OCI-M1 (cell line): ENCODE results near the gene TOMM7.
"Not testable (repeated sequence)": the region's sequence is repeated elsewhere in the genome, so short reads cannot be mapped to it uniquely, and the experiment has no call there.

Experiments used
- DNase-seq: peaks from one replicate; lab custom pipeline; 2025; lab: John Stamatoyannopoulos, UW

TOMM7 gene

GRCh38 chr7:22821702-22822485, 755 bp downstream of the TOMM7 start:
- DNase-seq: peak; percentile 14

- DNase-seq: no peak
These were observed 3.2 kb downstream of the TOMM7 start for GRCh38 chr7:22819476-22819875.

- DNase-seq: peak; percentile 16
These were observed 8.1 kb downstream of the TOMM7 start for GRCh38 chr7:22814261-22815208.

GRCh38 chr7:22812353-22812752, 10.3 kb downstream of the TOMM7 start:
- DNase-seq: no peak

GRCh38 chr7:22811746-22812280, 10.8 kb downstream of the TOMM7 start:
- DNase-seq: no peak

- no peak for DNase-seq
These were observed 11.8 kb downstream of the TOMM7 start for GRCh38 chr7:22810843-22811242.

GRCh38 chr7:22809902-22810642, 12.6 kb downstream of the TOMM7 start:
- DNase-seq: no peak

- DNase-seq: no peak
These were observed 14.5 kb downstream of the TOMM7 start for GRCh38 chr7:22808140-22808539.

- DNase-seq: peak; percentile 8
These were observed 15.9 kb downstream of the TOMM7 start for GRCh38 chr7:22806752-22807151.

- DNase-seq: no peak
These were observed 17.4 kb downstream of the TOMM7 start for GRCh38 chr7:22805227-22805626.

- DNase-seq: not testable (repeated sequence)
These were observed 19.8 kb downstream of the TOMM7 start for GRCh38 chr7:22802831-22803230.

- DNase-seq: no peak
These were observed 20.2 kb downstream of the TOMM7 start for GRCh38 chr7:22802426-22802825.

GRCh38 chr7:22801912-22802311, 20.7 kb downstream of the TOMM7 start:
- DNase-seq: no peak

GRCh38 chr7:22799633-22800032, 23.0 kb downstream of the TOMM7 start:
- DNase-seq: no peak

GRCh38 chr7:22793593-22794462, 28.8 kb downstream of the TOMM7 start:
- DNase-seq: no peak

- DNase-seq: no peak
These were observed 31.2 kb downstream of the TOMM7 start for GRCh38 chr7:22791204-22792158.

- DNase-seq: not testable (repeated sequence)
These were observed 32.0 kb downstream of the TOMM7 start for GRCh38 chr7:22790640-22791039.

GRCh38 chr7:22787951-22788350, 34.7 kb downstream of the TOMM7 start:
- no peak for DNase-seq

GRCh38 chr7:22786290-22786932, 36.2 kb downstream of the TOMM7 start:
- DNase-seq: no peak
